NCI-H187 (cell line): ENCODE measurements around the gene TRIM13.

Experiments
- DNase-seq, 2 experiments: peaks; one replicate each; lab custom pipeline; 2025; lab: John Stamatoyannopoulos, UW

The TRIM13 gene

GRCh38 chr13:49996161-49996915 is 504 bp upstream of the TRIM13 start:
- DNase-seq, result peak; percentile 57 to 76

GRCh38 chr13:49997955-49998354 is 1.1 kb downstream of the TRIM13 start:
- no peak for DNase-seq

- DNase-seq, result no peak
These were observed 2.1 kb downstream of the TRIM13 start for GRCh38 chr13:49998714-49999624.

- no peak for DNase-seq
These were observed 4.4 kb downstream of the TRIM13 start for GRCh38 chr13:50001287-50001686.

- DNase-seq, result no peak
These were observed 9.7 kb downstream of the TRIM13 start for GRCh38 chr13:50006426-50007135.

- DNase-seq, result no peak
These were observed 14.6 kb downstream of the TRIM13 start for GRCh38 chr13:50011461-50011860.

GRCh38 chr13:50012396-50013169 is 15.7 kb downstream of the TRIM13 start:
- DNase-seq, result no peak

DNA sequence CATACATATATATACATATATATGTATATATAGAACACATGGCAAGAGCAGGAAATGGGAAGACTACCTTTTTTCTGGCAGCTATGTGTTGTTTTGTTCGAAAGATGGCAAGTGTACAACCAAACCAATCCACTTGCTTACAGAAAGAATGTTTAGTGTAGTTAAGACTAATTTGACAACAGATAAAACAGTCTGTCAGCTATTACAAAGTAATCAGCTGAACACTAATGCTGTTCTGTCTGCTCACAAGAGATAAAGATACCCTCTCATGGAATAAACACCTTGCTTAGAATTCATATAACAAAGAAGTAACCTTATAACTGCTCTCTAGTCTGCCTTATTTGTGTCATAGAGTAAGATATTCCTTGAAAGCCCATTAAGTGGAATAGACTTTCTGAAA is 17.5 kb downstream of the TRIM13 start:
- DNase-seq, result no peak

DNA sequence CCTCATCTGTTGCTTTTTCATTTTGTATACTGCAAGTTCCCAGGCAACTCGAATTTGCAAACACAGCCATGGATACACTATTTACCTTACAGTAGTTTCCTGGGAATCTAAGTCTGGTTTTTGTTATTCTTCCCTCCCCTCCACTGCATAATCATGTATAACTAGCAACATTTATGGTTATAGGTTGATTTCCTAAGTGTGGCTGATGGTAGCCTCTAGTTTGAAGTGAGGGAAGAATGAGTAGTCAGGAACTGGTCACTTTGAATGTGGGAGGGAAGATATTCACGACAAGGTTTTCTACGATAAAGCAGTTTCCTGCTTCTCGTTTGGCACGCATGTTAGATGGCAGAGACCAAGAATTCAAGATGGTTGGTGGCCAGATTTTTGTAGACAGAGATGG is 18.4 kb downstream of the TRIM13 start, which contains the start of gene KCNRG:
Gene KCNRG (plus strand): TSS at position 187 of the 400 bp plus-strand sequence. CDS start 50 bp downstream, at position 237.
- DNase-seq, result no peak

GRCh38 chr13:50015750-50016149 is 18.9 kb downstream of the TRIM13 start:
- no peak for DNase-seq

DNA sequence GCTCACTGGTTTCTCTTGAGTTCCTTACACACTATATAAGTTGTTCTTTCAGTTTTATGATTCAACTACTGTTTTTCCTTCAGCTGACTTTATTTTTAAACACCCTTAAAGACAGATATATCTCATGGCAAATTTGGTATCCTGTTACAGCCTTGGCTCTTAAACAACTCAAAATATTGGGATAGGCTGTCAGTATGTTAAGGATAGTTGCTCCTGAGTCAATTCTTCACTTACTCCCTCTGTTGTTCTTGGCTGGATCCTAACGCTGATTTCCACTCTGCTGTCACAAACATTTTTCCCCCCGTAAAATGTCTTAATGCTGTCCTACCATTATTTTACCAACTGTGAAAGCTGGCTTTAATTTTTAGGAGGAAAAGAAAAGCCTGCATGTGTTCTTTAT is 19.6 kb downstream of the TRIM13 start:
- DNase-seq, result no peak

DNA sequence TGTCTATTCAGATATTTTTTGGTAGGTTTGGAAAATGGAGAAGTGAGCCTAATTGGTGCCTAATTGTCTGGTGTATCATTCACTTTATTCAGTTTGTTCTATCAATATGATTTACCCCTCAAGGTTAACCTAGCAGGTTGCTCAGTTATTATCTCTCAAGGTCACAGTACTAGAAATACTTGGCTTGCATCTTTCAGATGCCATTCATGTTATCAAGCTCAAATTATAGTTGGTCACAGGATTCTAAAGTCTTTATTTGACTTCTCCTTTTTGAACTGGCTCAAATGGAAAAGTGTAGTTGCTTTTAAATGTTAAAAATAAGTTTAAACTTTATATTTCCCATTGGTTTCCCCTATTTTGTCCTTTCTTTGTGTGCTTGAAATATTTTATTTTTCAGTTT is 21.0 kb downstream of the TRIM13 start:
- DNase-seq, result no peak

GRCh38 chr13:50025436-50025835 is 28.6 kb downstream of the TRIM13 start:
- DNase-seq, result no peak

DNA sequence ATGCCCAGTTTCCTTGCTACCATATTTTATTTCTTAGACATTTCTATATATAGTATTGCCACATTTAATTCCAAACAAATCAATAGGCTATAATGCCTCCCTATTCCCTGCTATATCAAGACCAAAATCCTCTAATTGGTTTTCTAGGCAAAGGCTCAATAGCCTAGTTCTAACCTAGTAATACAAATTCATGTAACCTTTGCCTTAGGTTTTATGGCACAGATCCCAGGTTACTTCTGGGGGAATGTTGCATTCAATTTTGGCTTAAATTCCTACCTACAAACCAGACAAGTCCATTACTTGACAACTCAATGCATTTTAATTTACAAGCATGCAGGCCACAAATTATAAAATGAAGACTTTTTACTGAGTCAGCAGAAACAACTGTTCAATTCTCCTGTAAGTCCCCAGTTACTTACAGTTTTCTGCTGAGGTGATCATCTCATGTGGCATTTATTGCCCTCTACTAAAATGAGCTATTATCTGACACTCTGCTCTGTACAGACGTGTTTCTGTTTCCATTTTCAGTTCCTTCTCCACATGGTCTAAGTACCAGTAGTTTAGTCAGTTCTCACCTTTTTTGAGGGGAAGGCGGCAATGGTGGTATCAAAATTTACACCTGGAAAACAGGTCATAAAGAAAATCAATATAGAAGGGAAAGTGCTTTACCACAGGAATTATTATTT is 30.1 kb downstream of the TRIM13 start:
- DNase-seq, result no peak

DNA sequence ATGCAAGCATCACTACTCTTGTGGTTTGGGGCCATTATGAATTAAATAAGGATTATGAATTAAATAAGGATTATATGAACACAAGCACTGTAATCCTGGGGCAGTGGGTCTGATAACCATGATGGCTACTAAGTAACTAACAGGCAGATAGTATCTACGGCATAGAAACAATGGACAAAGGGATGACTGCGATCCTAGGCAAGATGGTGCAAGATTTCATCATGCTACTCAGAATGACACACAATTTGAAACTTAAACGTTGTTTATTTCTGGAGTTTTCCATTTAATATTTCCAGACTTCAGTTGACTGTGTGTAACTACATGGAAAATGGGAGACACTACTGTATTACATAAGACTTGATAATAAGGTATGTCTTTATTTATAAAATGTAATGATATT is 33.5 kb downstream of the TRIM13 start:
- no peak for DNase-seq

- DNase-seq, result no peak
These were observed 36.9 kb downstream of the TRIM13 start for GRCh38 chr13:50033725-50034124.

DNA sequence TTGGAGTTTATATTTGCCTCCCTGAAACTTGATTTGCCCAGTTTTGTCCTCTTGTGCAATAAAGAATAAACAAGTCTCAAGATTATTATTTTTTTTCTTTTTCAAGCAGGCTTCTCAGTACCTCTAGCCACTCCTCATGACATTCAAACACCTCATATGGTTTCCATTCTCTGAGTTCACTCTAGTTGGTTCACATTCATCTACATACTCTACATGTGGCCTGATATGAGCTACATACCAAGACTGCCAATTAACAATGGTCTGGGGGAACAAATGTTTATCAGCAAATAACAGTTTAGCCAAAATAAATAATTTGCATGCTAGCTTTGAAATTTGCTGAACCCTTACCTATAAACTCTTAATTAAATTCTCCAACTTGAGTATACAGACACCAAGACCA is 40.9 kb downstream of the TRIM13 start:
- DNase-seq, result no peak

DNA sequence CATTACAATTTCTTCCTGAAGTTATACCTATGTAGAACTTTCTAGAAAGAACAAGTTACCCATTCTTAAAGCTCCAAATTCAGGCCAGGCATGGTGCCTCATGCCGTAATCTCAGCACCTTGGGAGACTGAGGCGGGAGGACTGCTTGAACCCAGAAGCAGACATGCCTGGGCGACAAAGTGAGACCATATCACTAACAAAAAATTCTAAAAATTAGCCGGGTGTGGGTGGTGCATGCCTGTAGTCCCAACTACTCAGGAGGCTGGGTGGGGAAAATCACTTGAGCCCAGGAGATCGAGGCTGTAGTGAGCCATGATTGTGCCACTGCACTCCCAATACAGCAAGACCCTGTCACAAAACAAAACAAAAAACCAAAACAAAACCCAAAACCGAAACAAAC is 41.4 kb downstream of the TRIM13 start:
- no peak for DNase-seq

DNA sequence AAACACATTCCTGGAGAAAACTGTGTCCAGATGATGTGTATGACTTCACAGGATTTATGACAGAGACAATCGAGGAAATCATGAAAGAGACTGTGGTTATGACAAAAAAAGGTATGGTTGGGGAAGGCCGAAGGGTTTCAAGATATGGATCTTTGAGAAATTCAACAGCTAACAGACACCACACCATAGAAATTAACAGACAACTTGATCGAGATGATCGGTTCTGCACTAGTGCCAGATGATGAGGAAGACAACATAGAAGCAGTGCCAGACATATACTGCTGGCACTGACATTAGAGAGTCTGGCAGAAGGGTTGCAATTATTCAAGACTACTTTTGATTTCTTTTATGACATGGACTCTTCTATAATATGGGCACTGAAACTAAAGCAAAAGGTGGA is 55.6 kb downstream of the TRIM13 start:
- DNase-seq, result no peak

- no peak for DNase-seq
These were observed 57.0 kb downstream of the TRIM13 start for GRCh38 chr13:50053844-50054243.

GRCh38 chr13:50055454-50055853 is 58.6 kb downstream of the TRIM13 start:
- no peak for DNase-seq
